B cell (primary cell): Measurements from ENCODE around the gene KRT33B. TPM values are rescaled to one million over a fixed set of nuclear protein-coding genes. Genes with fewer than 3 reads are reported as not detected.

Experiments
- ATAC-seq: fragments of 200-7000 bp; cut with Tn5 transposase; one replicate; pipeline ENCODE4 v1.10.0; 2021; ENCODE audit warnings: low read depth, mild to moderate bottlenecking, moderate number of reproducible peaks, moderate library complexity
- CTCF ChIA-PET: fragments of 350-600 bp; sonication (Branson Sonifier 250); formaldehyde crosslinking; loops from one replicate; lab custom pipeline; 2021; ENCODE audit warnings: antibody characterized with exemption, inconsistent platforms; lab: Charles Lee
- POLR2A ChIA-PET: fragments of 350-600 bp; sonication (Branson Sonifier 250); formaldehyde crosslinking; loops from one replicate; lab custom pipeline; 2021; ENCODE audit warnings: antibody characterized with exemption; lab: Charles Lee
- DNase-seq: peaks from one replicate; pipeline ENCODE4 v3.0.0; 2013
- H2AFZ ChIP-seq: 2 replicates; pipeline ENCODE4 v1.6.1; 2012; ENCODE audit warnings: mild to moderate bottlenecking, low read depth, low read length; ENCODE audit not compliant: insufficient read depth, poor library complexity, severe bottlenecking
- H3K27ac ChIP-seq, 2 donors: 1 replicate in 1 of 2; 2 replicates in 1 of 2; pipeline ENCODE4 v1.5.1; 2012 to 2013; ENCODE audit warnings: low read length in 2 of 2, mild to moderate bottlenecking in 2 of 2, moderate library complexity in 1 of 2
- H3K27me3 ChIP-seq, 4 experiments: fragments of 200-600 bp in 1 of 4; sonication (generic) in 1 of 4; replicated peaks in 1 of 4; 1 replicate in 2 of 4; 2 replicates in 2 of 4; pipeline versions ENCODE4 v1.6.1 to v1.7.0; 2013 to 2016; ENCODE audit warnings: low read length in 3 of 4, mild to moderate bottlenecking in 2 of 4, mixed read lengths in 1 of 4, moderate library complexity in 1 of 4; ENCODE audit not compliant: insufficient read depth in 4 of 4, control insufficient read depth in 3 of 4; ENCODE audit errors: control extremely low read depth in 1 of 4
- H3K36me3 ChIP-seq, 2 experiments: replicated peaks in 1 of 2; 1 replicate in 1 of 2; 2 replicates in 1 of 2; pipeline versions ENCODE4 v1.6.1 to v1.7.1; 2013; ENCODE audit warnings: low read length in 1 of 2; ENCODE audit not compliant: insufficient read depth in 2 of 2, control insufficient read depth in 1 of 2; ENCODE audit errors: control extremely low read depth in 1 of 2, extremely low read depth in 1 of 2
- H3K4me1 ChIP-seq, 2 donors: fragments of 200-600 bp in 1 of 2; sonication (generic) in 1 of 2; 1 replicate in 1 of 2; 2 replicates in 1 of 2; pipeline versions ENCODE4 v1.5.1 to v1.6.1; 2013 to 2017; ENCODE audit warnings: low read length in 2 of 2; ENCODE audit not compliant: control insufficient read depth in 2 of 2, insufficient read depth in 2 of 2
- H3K4me2 ChIP-seq: replicated peaks from 2 replicates; pipeline ENCODE3; 2012; ENCODE audit warnings: mild to moderate bottlenecking, low read depth, low read length; ENCODE audit not compliant: poor library complexity, severe bottlenecking
- H3K4me3 ChIP-seq, 5 experiments: fragments of 200-600 bp in 1 of 5; sonication (generic) in 1 of 5; 1 replicate in 3 of 5; 2 replicates in 2 of 5; pipeline versions ENCODE4 v1.5.1 to v1.7.0; 2011 to 2016; ENCODE audit warnings: low read length in 4 of 5, mild to moderate bottlenecking in 4 of 5, low read depth in 2 of 5, control low read depth in 1 of 5, moderate library complexity in 1 of 5; ENCODE audit not compliant: insufficient read depth in 1 of 5; ENCODE audit errors: control extremely low read depth in 1 of 5, extremely low read depth in 1 of 5
- H3K79me2 ChIP-seq: fragments of 200-600 bp; sonication (generic); one replicate; pipeline ENCODE4 v1.6.0; 2016; ENCODE audit warnings: low read length; ENCODE audit not compliant: control insufficient read depth, insufficient read depth
- H3K9ac ChIP-seq: fragments of 200-600 bp; sonication (generic); 2 replicates; pipeline ENCODE4 v1.6.1; 2017; ENCODE audit warnings: mild to moderate bottlenecking, low read length, moderate library complexity
- H3K9me3 ChIP-seq, 3 donors: one replicate each; pipeline versions ENCODE4 v1.6.1 to v1.7.1; 2013; ENCODE audit warnings: low read length in 2 of 3; ENCODE audit not compliant: control insufficient read depth in 2 of 3, insufficient read depth in 1 of 3; ENCODE audit errors: control extremely low read depth in 1 of 3
- H4K20me1 ChIP-seq: 2 replicates; pipeline ENCODE4 v1.6.0; 2012; ENCODE audit warnings: mild to moderate bottlenecking, low read length; ENCODE audit not compliant: insufficient read depth, control insufficient read depth, poor library complexity, severe bottlenecking
- H3K27ac Mint-ChIP-seq: one replicate; pipeline ENCODE4 v1.8.0; 2021; ENCODE audit warnings: mixed read lengths
- H3K27me3 Mint-ChIP-seq: one replicate; pipeline ENCODE4 v1.8.0; 2021; ENCODE audit warnings: mixed read lengths
- H3K4me1 Mint-ChIP-seq: one replicate; pipeline ENCODE4 v1.8.0; 2021; ENCODE audit warnings: mixed read lengths
- H3K4me3 Mint-ChIP-seq: one replicate; pipeline ENCODE4 v1.8.0; 2021; ENCODE audit warnings: mixed read lengths
- H3K9me3 Mint-ChIP-seq: one replicate; pipeline ENCODE4 v1.8.0; 2022; ENCODE audit warnings: mixed read lengths; ENCODE audit not compliant: insufficient read depth
- EZH2 ChIP-seq: IDR thresholded peaks from 2 replicates; pipeline ENCODE4 v1.6.1; 2012; ENCODE audit warnings: borderline replicate concordance, low read depth, mild to moderate bottlenecking, moderate library complexity, low read length; ENCODE audit not compliant: insufficient read depth, poor library complexity, severe bottlenecking
- WGBS: methylation state at CpG from one replicate; pipeline ENCODE4 v1.1.5; 2013; ENCODE audit warnings: missing lambda C conversion rate; ENCODE audit not compliant: insufficient coverage; 5-methylcytosine and 5-hydroxymethylcytosine counted together
- intact Hi-C: fragments of 100-400 bp; cut with micrococcal nuclease; formaldehyde crosslinking; loops from one replicate; pipeline ENCODE4 v1.10.0; 2022
- polyA plus RNA-seq: library from polyadenylated mRNA; depleted of rRNA; stranded (reverse); fragments of >200 nt; gene quantifications from 2 replicates; pipeline ENCODE4 v1.2.3, GENCODE V29; 2012
- total RNA-seq, 2 donors: library from RNA; stranded (reverse); fragments of 120-200 nt in 1 of 2; gene quantifications; 1 replicate in 1 of 2; 2 replicates in 1 of 2; pipeline versions ENCODE4 v1.2.3 to v1.2.4, GENCODE V29; 2013 to 2022
- TF ChIP-seq, protein P1 (sequence below): fragments of 200-600 bp; IDR thresholded peaks from one replicate; pipeline ENCODE4 v1.8.0; 2022; ENCODE audit warnings: antibody characterized with exemption, mild to moderate bottlenecking

KRT33B gene
- total and polyA plus RNA-seq, 2 donors (not counting 1 experiment from before 2014, with no cell fraction given): not detected

DNA sequence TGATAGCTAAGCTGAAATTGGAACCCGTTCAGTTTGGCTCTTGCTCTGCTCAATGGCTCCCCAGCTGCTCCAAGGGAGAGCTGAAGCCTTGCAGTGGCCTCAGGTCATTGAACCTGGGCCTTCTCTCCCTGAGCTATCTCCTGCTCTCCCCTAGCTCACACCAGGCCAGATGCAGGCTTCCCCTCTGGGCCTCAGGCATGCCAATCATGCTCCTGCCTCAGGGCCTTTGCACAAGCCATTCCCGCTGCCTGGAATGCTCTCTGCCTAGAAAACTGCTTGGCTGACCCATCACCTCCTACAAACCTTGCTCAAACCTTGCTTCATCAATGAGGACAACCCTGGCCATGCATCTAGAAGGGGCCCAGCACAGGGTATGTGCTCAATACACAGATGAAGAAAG lies 37.4 kb downstream of the KRT33B start:
- H3K27me3 Mint-ChIP-seq: peaks cover 14% of the 10 kb centered on the region
- intact Hi-C loops: no loop called here
- no peaks in the 10 kb centered on the region for H3K9me3 ChIP-seq
- peaks cover 0 to 15% (median 1%) of the 10 kb centered on the region in 4 experiments for H3K27me3 ChIP-seq
- POLR2A ChIA-PET: interaction anchor here (0.5 kb wide), 1 partner anchor 316 kb away, joined by 13 read pairs; no protein-coding TSS in a partner anchor
- H3K36me3 ChIP-seq: no peaks in the 10 kb centered on the region
- no peaks in the 10 kb centered on the region for H3K79me2 ChIP-seq
- no peak overlapping the region for H3K4me3 Mint-ChIP-seq
- no peak overlapping the region for H3K27ac ChIP-seq
- H2AFZ ChIP-seq: no peak overlapping the region
- peaks cover 6% of the 10 kb centered on the region for H3K4me1 Mint-ChIP-seq
- H3K9me3 Mint-ChIP-seq: no peaks in the 10 kb centered on the region
- H3K4me1 ChIP-seq: peaks cover 0 to 3% of the 10 kb centered on the region in 2 donors
- no peak overlapping the region for H3K4me2 ChIP-seq
- no peak for TF ChIP-seq EZH2
- TF ChIP-seq, protein P1, sequence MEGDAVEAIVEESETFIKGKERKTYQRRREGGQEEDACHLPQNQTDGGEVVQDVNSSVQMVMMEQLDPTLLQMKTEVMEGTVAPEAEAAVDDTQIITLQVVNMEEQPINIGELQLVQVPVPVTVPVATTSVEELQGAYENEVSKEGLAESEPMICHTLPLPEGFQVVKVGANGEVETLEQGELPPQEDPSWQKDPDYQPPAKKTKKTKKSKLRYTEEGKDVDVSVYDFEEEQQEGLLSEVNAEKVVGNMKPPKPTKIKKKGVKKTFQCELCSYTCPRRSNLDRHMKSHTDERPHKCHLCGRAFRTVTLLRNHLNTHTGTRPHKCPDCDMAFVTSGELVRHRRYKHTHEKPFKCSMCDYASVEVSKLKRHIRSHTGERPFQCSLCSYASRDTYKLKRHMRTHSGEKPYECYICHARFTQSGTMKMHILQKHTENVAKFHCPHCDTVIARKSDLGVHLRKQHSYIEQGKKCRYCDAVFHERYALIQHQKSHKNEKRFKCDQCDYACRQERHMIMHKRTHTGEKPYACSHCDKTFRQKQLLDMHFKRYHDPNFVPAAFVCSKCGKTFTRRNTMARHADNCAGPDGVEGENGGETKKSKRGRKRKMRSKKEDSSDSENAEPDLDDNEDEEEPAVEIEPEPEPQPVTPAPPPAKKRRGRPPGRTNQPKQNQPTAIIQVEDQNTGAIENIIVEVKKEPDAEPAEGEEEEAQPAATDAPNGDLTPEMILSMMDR: no peak
- DNase-seq (no peak), ATAC-seq (no peak)
- no peaks in the 10 kb centered on the region for H4K20me1 ChIP-seq
- CTCF ChIA-PET: interaction anchor here (1.6 kb wide), 1 partner anchor 10 kb away, joined by 6 read pairs; no protein-coding TSS in a partner anchor
- H3K9ac ChIP-seq: no peak overlapping the region
- no peak overlapping the region for H3K27ac Mint-ChIP-seq
- 80% methylated on average over 2 of the region's 2 CpGs for WGBS
- no peak overlapping the region for H3K4me3 ChIP-seq

DNA sequence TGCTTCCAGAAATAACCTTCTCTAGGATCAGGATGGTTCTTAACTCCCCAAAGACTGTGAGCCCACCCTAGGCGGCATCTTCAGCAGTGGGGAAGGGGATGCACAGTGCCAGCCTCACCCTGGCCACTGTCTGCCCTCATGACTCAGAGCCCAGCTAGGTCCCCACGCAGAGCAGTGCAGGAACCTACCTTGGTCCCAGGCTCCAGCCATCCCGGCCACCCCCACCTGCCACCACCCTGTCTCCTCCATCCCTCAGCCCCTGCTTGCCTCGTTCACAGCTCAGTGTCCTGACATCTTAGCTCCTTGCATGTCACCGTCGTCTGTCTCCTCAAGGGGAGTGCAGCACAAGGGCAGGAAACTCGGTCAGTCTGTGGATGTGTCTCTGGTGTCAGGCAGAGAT lies 38.0 kb downstream of the KRT33B start:
- H3K4me1 Mint-ChIP-seq: peaks cover 6% of the 10 kb centered on the region

More for the DNA sequence above, 38.0 kb downstream of the KRT33B start:
- intact Hi-C loops: no loop called here
- Mint-ChIP-seq H3K4me3 (no peak overlapping the region), H3K27me3 (peaks cover 13% of the 10 kb centered on the region), H3K27ac (no peak overlapping the region), H3K9me3 (no peaks in the 10 kb centered on the region)
- 92% methylated on average over 6 of the region's 7 CpGs for WGBS
- Histone ChIP-seq H3K36me3 (no peaks in the 10 kb centered on the region), H3K4me1 (peaks cover 0 to 3% of the 10 kb centered on the region in 2 donors), H3K4me2 (no peak overlapping the region), H3K27ac (no peak overlapping the region), H3K27me3 (peaks cover 0 to 15% (median 1%) of the 10 kb centered on the region in 4 experiments), H3K9me3 (no peaks in the 10 kb centered on the region), H2AFZ (no peak overlapping the region), H3K9ac (no peak overlapping the region), H4K20me1 (no peaks in the 10 kb centered on the region), H3K4me3 (no peak overlapping the region), H3K79me2 (no peaks in the 10 kb centered on the region)
- no peak for TF ChIP-seq EZH2
- TF ChIP-seq, protein P1: no peak
- POLR2A ChIA-PET: no interaction called here
- DNase-seq (no peak), ATAC-seq (no peak)
- CTCF ChIA-PET: interaction anchor here (1.6 kb wide), 1 partner anchor 9 kb away, joined by 6 read pairs; no protein-coding TSS in a partner anchor
